Inflammatory macrophage treated with lipopolysaccharide for 4 hours (primary cell): ENCODE results near the gene TSTD1.

Experiments used
- DNase-seq: peaks from one replicate; pipeline ENCODE4 v3.0.0-alpha.2; 2020

Gene TSTD1, protein sequence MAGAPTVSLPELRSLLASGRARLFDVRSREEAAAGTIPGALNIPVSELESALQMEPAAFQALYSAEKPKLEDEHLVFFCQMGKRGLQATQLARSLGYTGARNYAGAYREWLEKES

DNA sequence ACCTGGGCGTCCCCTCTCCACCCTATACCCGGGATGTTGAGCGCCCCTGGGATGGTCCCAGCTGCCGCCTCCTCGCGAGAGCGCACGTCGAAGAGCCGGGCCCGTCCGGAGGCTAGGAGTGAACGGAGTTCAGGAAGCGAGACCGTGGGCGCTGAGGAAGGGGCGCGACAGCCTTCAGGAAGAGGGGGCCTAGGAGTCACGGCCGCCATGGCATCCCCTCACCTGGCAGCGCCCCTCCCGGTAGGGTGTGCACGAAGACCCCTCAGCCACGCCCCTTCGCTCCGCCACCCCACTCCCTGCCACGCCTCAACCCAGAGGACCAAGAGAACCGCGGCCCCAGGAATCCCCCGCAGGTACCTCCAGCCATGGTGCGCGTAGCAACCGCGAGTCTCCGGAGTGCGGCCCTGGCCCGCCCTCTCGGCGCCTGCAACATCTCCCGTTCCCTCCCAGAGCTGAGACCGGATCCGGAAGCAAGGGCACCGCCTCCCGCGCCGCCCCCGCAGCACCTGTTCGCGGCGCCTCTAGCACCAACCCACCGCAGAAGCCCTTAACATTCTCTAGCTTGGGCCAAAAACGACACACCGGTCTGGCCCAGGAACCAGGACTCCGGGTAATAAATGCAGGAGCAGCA lies at the start of gene TSTD1:
TSTD1 (minus strand) TSS at position 442 of the 631 bp plus-strand sequence; CDS start at position 367, 75 bp downstream.
- peak; percentile 55 for DNase-seq

DNA sequence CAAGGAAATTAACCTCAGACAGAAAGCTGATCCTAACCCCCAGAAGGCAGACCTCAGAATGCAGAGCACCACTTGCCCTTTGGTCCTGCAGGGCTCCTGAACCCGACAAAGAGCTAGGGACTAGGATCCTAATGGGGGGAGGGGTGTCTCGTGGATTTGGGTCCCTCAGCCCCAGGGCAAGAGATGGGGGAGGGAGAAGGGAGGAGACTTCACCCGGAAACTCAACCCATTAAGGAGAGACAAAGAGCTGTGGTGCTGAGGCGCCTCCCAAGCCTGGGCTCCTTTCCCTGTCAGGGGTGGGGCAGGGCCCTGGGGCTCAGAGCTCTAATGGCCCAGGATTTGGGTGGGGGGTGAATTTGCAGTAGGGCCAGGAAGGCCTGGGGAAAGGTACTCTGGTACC lies 47.7 kb upstream of the TSTD1 start:
- no peak for DNase-seq

DNA sequence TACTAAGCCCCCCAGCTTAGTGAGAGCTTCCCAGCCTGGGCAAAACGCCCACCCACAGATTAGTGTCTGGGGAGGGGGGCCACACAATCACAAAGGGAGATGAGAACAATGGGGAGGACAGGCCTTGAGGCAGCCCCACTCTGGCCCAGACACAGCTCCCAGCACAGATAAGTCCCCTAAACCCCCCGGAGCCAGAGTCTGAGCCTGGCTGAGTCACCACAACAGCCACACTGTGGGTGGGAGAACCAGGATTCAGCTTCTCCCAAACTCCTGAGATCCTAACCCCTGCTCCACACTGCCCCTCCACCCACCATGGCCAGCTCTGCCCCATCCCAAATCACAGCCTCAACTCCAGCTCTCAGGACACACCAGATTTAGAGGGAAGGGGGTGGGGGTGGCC lies 46.4 kb upstream of the TSTD1 start:
- no peak for DNase-seq

DNA sequence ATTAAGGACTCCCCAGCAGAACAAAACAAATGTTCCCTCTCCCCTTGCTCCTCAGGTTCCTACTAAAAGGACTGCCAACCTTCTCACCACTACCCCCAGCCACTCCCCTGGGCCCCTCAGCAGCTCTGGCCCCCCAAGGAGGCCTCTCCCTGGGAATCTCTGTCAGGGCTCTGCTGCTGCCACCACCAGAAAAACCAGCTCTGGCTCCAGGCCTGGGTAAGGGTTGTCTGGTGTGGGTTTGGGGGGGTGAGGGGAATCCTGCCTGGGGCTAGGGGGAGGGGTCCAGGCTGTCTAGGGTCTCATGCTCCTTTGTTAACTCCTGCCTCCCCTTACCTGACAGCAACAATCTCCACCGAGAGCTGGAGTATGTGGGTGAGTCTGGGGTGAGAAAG lies 45.8 kb upstream of the TSTD1 start:
- DNase-seq = no peak

DNA sequence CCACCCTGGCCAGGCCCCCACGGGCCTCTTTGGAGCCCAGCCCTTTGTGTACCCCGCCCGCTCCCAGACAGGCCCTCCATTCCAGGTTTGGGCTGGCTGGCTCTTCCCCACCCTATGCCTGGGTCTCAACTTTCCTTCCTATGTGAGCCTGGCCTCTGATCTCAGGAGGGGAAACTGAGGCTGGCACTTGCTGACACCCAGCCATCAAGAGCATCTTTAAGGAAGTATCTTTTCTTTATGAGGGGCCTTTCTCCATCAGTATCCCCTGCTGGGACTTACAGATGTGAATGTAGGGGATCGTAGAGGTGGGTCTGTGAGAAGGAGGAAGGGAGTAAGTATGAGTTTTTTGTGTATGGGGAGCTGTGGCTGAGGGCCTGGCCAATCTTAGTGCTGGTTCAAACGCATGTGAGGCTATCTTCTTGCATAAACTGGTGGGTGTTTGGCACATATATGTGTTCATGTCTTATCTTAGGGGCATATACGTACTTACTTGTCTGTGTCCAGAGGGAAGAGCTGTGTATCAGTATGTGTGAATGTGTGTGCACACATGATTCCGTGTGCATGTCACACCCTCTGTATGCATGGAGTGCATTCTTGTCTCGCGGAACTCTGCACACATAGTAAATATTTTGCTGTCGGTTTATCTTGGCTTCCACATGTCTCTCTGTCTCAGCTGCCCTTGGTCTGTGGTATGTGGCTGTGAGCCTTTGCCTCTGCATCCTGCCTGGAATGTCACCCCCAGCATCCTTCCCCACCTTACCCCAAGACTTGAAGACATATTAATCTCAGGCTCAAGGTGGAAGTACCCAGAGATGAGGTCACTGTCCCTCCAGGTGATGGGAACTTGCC lies 45.2 kb upstream of the TSTD1 start:
- DNase-seq = no peak

DNA sequence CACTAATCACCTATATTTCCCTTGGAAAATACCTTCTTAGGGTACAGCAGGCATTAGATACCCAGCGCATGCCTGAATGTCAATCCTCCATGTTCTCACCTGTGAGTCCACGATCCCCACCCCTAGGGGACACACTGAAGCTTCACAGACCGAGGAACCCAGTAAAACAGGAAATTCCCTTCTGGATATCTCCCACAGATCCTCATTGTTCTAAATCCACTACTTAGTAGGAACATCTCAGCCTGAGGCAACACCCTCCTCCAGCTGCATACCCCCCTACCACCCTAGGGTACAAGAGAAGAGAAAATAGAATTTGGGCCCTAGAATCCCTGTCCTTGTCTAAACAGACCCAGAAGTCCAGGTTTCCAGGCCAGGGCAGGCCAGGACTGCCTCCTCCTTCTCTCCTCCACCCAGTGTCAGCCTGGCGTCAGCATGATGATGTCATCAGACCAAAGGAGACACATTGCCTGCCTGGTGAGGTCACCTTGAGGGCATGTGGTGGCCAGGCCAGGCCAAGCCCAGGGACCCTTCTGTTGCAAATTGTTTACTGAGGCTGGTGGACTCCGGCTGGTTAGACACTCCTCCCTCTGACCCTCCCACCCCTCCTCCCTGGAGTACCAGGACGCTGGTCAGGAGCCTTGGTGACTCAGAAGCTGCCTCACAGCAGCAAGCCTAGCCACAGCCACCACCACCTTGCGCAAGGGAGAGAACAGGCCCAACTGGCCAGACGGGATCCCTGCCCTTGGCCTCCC lies 44.4 kb upstream of the TSTD1 start:
- peak; percentile 98 for DNase-seq

DNA sequence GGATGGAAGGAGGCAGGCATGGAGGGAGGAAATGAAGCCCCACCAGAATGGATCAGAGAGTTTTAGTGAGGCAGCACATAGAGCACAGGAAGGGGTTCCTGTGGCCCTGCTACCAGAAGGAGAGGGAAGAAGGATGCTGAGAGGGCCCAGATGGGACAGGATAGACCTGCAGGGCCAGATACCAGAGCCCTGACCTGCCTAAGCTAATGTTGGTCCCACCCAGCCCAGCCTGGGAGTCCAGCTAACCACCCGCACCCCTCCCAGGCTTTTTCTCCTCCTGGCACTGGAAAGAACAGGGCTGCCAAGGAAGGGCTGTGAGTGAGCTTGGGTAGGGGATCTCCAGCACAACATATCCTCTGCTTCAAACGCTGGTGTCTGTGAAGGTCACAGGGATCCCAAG lies 43.7 kb upstream of the TSTD1 start:
- DNase-seq = no peak

DNA sequence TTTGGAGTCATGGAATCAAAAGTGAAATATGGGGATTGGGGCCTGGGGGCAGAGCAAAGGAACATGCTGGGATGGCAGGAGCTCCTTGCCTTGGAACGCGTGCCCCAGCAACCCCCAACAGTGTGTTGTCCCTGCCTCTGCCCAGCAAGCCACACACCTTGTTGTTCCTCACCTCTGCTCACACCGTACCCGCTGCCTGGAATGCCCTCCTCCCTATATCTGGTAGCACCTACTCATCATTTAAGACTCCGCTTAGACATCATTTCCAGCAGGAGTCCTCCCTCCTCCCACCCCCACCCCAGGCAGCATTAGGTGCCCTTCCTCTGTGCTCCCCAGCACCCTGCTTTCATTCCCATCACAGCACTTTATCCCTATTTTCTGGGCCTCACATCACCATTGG lies 42.8 kb upstream of the TSTD1 start:
- no peak for DNase-seq

DNA sequence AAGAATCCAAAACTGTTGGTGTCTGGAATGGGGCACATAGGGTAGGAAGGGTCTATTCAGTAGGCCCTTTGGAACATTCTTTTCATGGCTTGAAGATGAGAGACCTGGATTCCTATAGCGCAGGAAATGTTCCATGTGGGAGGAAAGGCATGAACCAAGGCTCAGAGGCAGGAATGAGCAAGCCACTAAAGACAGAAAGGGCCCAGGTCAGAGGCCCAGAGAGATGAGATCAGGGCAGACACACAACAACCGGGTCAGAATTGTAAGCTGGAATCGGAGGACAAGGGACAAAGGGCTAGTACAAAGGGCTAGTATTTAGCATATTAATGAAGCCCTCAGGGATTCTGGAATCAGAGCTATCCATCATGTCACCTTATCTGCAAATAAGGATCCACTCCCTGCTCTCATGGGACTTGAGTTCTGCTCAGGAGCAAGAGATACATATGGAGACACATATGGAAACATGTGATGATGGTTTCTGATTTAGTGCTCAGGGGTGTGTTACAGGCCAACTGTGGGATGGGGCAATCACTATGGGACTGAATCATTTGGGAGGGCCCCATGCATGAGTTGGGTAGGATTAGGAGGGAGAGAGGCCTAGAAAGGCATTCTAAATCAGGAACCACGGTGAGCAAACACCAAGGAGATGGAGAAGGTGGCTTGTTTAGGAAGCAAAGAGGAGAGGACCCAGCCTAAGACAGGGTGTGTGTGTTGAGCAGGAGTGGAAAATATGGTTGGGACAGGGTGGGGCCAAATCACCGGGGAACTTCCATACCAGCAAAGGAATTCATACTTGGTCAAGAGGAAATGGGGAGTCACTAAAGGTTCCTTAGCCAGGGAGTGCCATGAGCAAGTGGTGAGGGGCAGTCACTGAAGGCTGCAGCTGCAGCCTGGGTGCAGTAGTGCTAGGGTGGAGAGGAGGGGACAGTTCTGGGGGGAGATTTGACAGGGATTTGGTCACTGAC lies 42.0 kb upstream of the TSTD1 start:
- peak; percentile 76 for DNase-seq

DNA sequence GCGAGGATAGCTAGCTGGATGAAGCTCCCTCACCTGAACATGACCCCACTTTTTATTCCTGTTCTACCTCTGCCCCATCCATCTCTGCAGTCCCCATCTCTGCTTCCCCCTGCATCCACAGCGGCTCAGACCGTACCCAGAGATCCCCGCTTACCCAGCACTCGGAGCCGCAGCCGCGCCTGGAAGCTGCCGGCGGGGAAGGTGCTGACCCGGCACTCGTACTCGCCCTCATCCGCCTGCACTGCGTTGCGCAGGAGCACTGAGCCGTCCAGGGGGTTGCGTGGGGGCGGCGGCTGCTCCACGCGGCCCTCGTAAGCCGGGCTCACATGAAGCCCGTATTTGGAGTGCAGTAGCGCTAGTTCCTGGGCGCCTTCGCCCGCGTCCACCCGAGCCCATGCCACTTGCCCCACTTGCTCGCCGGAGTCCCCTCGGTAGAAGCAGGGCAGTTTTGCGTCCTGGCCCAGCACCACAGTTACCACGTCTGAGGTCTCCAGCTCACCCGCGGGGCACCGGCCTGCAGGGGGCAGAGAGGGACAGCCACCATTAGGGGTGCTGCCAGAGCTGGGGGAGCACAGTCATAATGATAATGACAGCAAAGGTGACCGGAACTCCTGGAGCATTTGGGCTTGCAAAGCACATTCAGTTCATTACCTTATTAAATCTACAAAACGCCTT lies 40.8 kb upstream of the TSTD1 start:
- no peak for DNase-seq

DNA sequence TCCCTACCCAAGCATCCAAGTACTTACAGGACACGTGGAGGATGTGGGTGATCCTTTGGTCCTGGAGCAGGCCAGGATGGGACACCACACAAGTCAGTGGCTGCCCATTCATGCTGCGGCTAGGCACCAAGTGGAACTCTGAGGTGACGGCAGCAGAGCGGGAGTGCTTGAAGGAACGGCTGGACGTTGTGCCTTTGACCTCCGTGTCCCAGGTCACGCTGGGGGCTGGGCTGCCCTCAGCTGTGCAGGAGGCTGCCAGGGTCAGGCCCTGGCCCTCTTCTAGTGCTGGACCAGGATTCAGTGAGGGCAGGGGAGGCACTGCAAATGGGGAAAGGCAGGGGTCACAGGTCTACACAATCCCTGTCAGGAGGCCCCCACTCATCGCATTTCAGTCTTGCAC lies 38.7 kb upstream of the TSTD1 start:
- no peak for DNase-seq

DNA sequence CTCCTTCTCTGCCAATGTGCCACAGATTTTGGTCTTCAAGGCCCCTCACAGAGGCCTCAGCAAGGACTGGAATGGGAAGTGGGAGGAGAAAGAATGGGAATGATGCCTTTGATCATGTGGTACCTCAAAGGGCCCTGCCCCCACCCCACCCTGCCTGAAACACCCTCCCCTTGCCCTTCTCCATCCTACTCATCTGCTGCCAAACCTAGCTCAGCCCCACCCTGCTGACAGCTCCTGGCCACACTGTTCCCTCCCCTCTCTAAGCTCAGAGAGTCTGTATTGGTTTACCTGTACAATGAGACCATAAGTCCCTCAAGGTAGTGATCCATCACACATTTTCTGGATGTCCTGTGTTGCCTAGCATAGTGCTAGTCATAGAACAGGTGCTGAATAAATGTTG lies 37.6 kb upstream of the TSTD1 start:
- no peak for DNase-seq

DNA sequence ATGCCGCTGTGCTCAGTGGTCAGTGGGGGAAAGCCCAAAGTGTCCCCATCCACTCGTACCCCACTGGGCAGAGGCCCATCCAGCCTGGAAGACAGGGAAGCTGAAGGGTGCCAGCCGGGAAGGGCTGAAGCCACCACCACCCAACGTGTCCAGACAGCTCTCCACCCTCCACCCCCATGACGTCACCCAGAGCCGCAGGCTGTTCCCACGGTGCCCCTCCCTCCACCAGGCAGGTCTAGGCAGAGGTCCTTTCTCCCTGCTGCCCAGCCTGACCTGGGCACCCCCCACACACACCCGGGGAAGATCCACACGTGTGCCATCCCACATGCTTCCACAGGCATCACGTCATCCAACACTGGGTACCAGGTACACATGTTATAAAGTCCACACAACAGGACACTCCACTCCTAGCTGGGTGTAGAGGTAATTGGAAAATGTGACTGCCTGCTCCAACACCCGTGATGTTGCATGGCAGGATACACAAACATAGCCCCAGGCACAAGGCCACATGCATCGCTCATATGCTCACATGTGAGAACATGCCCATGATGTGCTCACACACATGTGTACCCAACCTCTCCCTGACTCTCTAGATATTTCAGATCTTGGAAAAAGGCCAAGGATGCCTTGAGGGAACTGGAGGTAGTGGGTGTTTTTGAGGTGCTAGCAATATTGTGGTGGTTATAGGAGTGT lies 36.1 kb upstream of the TSTD1 start:
- no peak for DNase-seq

DNA sequence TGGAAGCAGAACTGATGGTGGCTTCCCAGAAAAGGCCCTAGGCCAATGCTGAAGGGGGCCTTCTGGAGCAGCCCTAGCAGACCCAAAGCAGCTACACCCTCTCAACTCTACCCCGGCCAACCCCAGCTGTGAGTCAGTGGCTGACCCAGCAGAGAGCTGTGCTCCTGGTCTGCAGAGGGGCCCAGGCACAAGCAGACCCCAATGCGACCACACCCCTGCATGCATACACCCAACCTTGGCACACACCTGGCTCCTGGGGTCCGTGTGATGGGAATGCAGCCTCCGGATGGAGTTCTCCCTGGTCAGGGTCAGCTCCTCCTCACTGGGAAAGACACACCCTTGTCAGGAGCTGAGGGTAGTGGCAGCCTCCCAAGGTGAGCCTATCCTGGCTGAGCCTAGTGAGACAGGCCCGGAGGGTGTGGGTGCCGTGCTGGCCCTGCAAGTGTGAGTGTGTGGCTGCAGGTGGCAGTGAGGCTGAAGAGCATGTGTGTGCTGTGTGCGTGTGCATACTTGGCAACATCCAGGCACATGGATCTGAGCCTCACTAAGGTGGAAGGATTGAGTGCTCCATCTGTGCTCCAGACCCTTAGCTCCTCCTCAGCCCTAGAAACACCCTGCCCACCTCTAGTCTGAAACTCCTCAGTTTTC lies 34.8 kb upstream of the TSTD1 start:
- no peak for DNase-seq

DNA sequence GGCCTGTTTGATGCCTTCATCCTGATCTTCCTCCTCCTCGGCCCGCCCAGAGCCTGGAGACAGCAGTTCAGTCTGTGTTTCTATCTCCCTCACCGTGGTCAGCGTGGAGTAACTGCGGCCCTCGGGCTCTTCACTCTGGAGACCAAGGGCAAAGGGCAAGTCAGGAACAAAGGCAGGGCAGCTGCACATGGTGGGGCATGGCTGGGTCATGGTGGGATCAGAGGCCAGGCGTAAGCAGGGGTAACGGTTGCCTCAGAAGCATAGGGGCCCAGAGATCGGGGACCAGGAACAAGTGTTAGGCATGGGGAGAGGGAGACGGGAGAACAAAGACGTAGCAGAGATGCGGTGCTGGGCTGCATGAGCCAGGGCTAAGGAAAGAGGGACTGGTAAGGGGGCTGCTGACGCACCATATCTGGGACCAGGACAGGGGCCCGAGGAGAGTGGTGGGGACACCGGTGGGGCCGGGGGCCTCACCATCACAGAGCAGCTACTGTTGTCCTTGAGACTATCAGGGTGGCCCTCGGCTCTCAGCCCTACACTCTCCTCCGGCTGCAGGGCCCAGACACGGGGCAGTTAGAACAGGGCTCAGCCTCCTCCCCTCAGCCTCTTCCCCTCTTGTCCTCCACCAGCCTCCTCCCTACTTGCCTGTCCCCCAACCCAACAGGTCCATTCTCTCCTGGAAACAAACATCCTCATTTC lies 34.1 kb upstream of the TSTD1 start:
- DNase-seq = no peak

DNA sequence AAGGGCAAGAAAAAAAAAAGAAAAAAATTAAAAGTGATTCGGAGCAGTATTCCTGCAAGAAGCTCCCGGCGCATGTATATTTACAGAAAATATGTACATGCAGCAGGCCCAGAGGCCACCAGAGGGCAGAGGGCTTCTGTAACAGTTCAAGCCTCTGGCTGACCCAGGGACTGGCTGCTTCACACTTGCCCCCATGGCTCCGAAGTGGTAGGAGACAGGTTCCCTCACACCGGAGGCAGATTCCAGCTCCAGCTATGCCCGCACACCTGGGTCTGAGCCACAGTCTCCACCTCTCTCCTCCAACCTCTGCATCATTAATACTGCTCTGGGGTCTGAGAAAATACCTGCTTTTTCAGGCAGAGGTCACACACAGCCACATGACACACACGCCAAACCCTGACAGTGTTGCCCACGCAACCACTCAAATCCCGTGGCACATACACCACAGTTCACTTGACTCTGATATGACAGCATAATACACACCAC lies 33.2 kb upstream of the TSTD1 start:
- DNase-seq = peak; percentile 82

DNA sequence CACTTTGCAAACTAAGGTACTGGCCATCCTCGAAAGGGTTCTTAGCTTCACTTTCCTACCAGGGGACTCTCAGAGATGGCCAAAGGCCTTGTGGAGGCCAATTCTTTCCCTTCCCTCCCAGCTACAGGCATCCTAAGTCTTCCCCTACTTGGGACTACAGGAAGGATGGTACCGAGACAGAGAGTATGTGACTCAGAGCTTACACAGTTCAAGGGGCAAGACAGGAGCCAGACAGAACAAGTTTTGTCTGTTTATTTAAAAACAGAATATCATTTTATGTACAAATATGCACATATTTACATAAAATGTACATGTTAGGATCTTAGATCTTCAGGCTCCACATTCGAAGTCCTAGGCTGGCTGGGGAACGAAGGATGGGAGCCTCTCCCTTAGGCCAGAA lies 32.0 kb upstream of the TSTD1 start:
- no peak for DNase-seq

DNA sequence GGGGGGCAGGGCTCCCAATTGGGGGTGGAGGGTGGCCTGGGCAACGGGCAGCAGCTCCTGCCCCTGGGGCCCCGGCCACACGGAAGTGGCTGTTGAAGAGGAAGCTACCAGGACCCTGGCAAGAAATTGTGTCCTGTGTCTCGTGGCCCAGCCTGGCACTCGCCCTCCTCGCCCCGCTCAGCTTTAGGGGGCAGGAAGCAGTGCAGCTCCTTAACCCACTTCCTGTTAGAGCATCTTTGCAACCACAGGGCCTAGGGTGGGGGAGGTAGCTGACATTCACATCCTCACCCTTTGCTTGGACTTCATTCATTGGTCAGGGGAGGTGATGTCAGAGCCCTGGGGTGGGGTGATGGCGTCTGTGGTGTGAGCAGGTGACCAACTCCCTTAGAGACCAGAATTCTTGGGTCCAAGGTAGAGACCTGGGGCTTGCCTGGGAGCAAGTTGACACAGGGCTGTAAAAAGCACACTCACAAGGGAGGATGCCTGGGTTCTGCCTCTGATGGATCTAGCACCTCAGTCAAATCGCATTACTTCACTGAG lies 31.0 kb upstream of the TSTD1 start, which contains the start of gene ARHGAP30:
ARHGAP30 (minus strand) TSS at position 161 of the 540 bp plus-strand sequence. CDS start 267 bp downstream, outside the sequence.
- DNase-seq = peak; percentile 90

DNA sequence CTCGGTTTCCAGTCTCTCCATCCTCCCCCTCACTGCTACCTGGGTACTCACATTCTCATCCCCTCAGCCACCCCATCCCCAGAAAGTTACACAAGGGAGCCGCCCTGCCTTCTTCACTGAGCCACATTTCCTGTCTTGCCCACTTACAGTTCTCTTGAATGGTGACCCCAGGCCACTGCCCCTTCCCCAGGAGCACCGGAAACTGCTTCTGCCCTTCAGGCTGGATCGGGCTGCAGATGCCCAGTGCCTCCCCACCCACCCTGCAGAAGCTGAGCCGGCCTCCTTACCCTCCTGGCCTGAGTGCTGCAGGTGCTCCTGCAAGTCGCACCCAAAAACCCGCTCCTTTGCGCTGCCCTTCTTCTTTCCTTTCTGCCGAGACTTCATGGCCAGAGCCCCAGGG lies 30.5 kb upstream of the TSTD1 start:
- DNase-seq = no peak
